Endothelial cell of umbilical vein (primary cell): ENCODE measurements around the gene CATSPER3. TPM values are rescaled to one million over a fixed set of nuclear protein-coding genes. Genes with fewer than 3 reads are reported as not detected.

ENCODE experiments used
- BruUV-seq: library from RNA; stranded (reverse); fragments of 400-500 nt; replicated peaks from 2 replicates; lab custom pipeline; 2021; lab: Mats Ljungman, UMichigan
- CTCF ChIA-PET: fragments of 300-600, 350-600 bp; sonication (Branson Sonifier 250); formaldehyde crosslinking; loops from one replicate; lab custom pipeline; 2021; ENCODE audit warnings: antibody characterized with exemption, inconsistent platforms; lab: Charles Lee
- POLR2A ChIA-PET: fragments of 300-600, 350-600 bp; sonication (Branson Sonifier 250); formaldehyde crosslinking; loops from one replicate; lab custom pipeline; 2021; ENCODE audit warnings: antibody characterized with exemption, inconsistent platforms; lab: Charles Lee
- DNase-seq: peaks from one replicate; pipeline ENCODE4 v3.0.0-alpha.2; 2011; ENCODE audit warnings: low read depth, low spot score
- FAIRE-seq: peaks from 2 replicates; lab custom pipeline; 2011; peaks lifted over from hg19 to GRCh38; lab: Jason Lieb, UNC
- H2AFZ ChIP-seq: 2 replicates; pipeline ENCODE4 v1.6.0; 2012; ENCODE audit warnings: low read depth, low read length, control low read depth, inconsistent platforms
- H3K27ac ChIP-seq: 2 replicates; pipeline ENCODE4 v1.5.1; 2011; ENCODE audit warnings: low read depth, mild to moderate bottlenecking, control low read depth, low read length, moderate library complexity; ENCODE audit not compliant: insufficient read depth
- H3K27me3 ChIP-seq, 2 experiments: 2 replicates each; pipeline versions ENCODE4 v1.6.0 to v1.6.1; 2011; ENCODE audit warnings: low read length in 2 of 2, mixed read lengths in 1 of 2; ENCODE audit not compliant: control insufficient read depth in 2 of 2, insufficient read depth in 2 of 2
- H3K36me3 ChIP-seq, 2 experiments: 2 replicates in 1 of 2; 3 replicates in 1 of 2; pipeline ENCODE4 v1.5.1; 2011; ENCODE audit warnings: low read length in 2 of 2, mild to moderate bottlenecking in 1 of 2, moderate library complexity in 1 of 2; ENCODE audit not compliant: control insufficient read depth in 2 of 2, insufficient read depth in 2 of 2; ENCODE audit errors: extremely low read depth in 1 of 2
- H3K4me1 ChIP-seq: 3 replicates; pipeline ENCODE4 v1.5.1; 2011; ENCODE audit warnings: mild to moderate bottlenecking, low read length; ENCODE audit not compliant: control insufficient read depth, insufficient read depth; ENCODE audit errors: extremely low read depth
- H3K4me2 ChIP-seq: 2 replicates; pipeline ENCODE4 v1.6.1; 2011; ENCODE audit warnings: low read length, control low read depth, mixed read lengths; ENCODE audit not compliant: insufficient read depth
- H3K4me3 ChIP-seq, 3 experiments: fragments of 200-600 bp in 1 of 3; sonication (generic), shearing (Covaris generic) in 1 of 3; replicated peaks in 1 of 3; 2 replicates each; pipeline ENCODE4 v1.5.1; 2011 to 2016; ENCODE audit warnings: control low read depth in 3 of 3, low read length in 3 of 3, mild to moderate bottlenecking in 2 of 3, inconsistent platforms in 1 of 3, low read depth in 1 of 3, moderate library complexity in 1 of 3; ENCODE audit not compliant: insufficient read depth in 1 of 3
- H3K79me2 ChIP-seq: 2 replicates; pipeline ENCODE4 v1.6.0; 2012; ENCODE audit warnings: low read length, inconsistent platforms; ENCODE audit not compliant: control insufficient read depth, insufficient read depth
- H3K9ac ChIP-seq: replicated peaks from 2 replicates; pipeline ENCODE3; 2011; ENCODE audit warnings: low read length, control low read depth; ENCODE audit not compliant: insufficient read depth; ENCODE audit errors: extremely low read depth
- H3K9me1 ChIP-seq: replicated peaks from 3 replicates; pipeline ENCODE4 v1.6.0; 2011; ENCODE audit warnings: mild to moderate bottlenecking, low read length; ENCODE audit not compliant: control insufficient read depth, insufficient read depth; ENCODE audit errors: extremely low read depth
- H3K9me3 ChIP-seq: replicated peaks from 2 replicates; pipeline ENCODE4 v1.5.1; 2012; ENCODE audit warnings: low read length, inconsistent platforms; ENCODE audit not compliant: control insufficient read depth, insufficient read depth
- H4K20me1 ChIP-seq: replicated peaks from 2 replicates; pipeline ENCODE3; 2011; ENCODE audit warnings: mild to moderate bottlenecking, low read length; ENCODE audit not compliant: control insufficient read depth, insufficient read depth; ENCODE audit errors: extremely low read depth
- EZH2 ChIP-seq: IDR thresholded peaks from 2 replicates; pipeline ENCODE4 v1.6.1; 2012; ENCODE audit warnings: borderline replicate concordance, low read depth, mild to moderate bottlenecking, moderate library complexity, low read length, inconsistent platforms; ENCODE audit not compliant: severe bottlenecking
- FOS ChIP-seq: IDR thresholded peaks from 2 replicates; pipeline ENCODE4 v1.6.1; 2011; ENCODE audit warnings: mild to moderate bottlenecking, low read length, moderate library complexity, borderline replicate concordance; ENCODE audit not compliant: insufficient read depth
- GATA2 ChIP-seq: IDR thresholded peaks from 2 replicates; pipeline ENCODE4 v1.7.0; 2011; ENCODE audit warnings: low read depth, mild to moderate bottlenecking, moderate library complexity, mixed read lengths, low read length; ENCODE audit not compliant: insufficient read length, insufficient read depth
- JUN ChIP-seq: IDR thresholded peaks from 2 replicates; pipeline ENCODE4 v1.6.1; 2011; ENCODE audit warnings: borderline replicate concordance, low read depth; ENCODE audit not compliant: insufficient read length, insufficient read depth
- MYC ChIP-seq: IDR thresholded peaks from one replicate; pipeline ENCODE4 v1.6.1; 2011; ENCODE audit warnings: mild to moderate bottlenecking, low read depth, low read length
- POLR2A ChIP-seq: IDR thresholded peaks from 2 replicates; pipeline ENCODE4 v1.6.1; 2012; ENCODE audit warnings: low read depth, mild to moderate bottlenecking, control low read depth, low read length
- POLR2AphosphoS5 ChIP-seq: IDR thresholded peaks from 2 replicates; pipeline ENCODE4 v1.6.1; 2012; ENCODE audit warnings: low read depth, mild to moderate bottlenecking, control low read depth, low read length, moderate library complexity; ENCODE audit not compliant: insufficient read depth
- dilution Hi-C: fragments of 300-500 bp; cut with MboI; formaldehyde crosslinking; loops from one replicate; pipeline ENCODE4 v1.15.0; 2019; ENCODE audit warnings: low sequenced_read_pairs; ENCODE audit not compliant: extremely low pct_ligation_motif_present
- intact Hi-C: fragments of 100-400 bp; cut with micrococcal nuclease; formaldehyde crosslinking; loops from one replicate; pipeline ENCODE4 v1.10.0; 2022
- polyA plus RNA-seq, 4 experiments: library from polyadenylated mRNA; depleted of rRNA in 3 of 4; stranded (reverse) in 3 of 4; unstranded in 1 of 4; fragments of >200 nt; gene quantifications; 2 replicates each; pipeline versions ENCODE4 v1.2.1 to v1.2.3, GENCODE V29; 2011 to 2012; ENCODE audit warnings: missing spikeins in 1 of 4
- total RNA-seq: library from RNA; stranded (reverse); gene quantifications from 2 replicates; pipeline ENCODE4 v1.2.3, GENCODE V29; 2021
- TF ChIP-seq, protein P1 (sequence below), 2 donors: IDR thresholded peaks; 1 replicate in 1 of 2; 2 replicates in 1 of 2; pipeline ENCODE4 v1.5.1; 2011; ENCODE audit warnings: low read length in 2 of 2, mild to moderate bottlenecking in 2 of 2, moderate library complexity in 2 of 2, control low read depth in 1 of 2, inconsistent platforms in 1 of 2, low read depth in 1 of 2; ENCODE audit not compliant: insufficient read depth in 1 of 2; ENCODE audit errors: extremely low read depth in 1 of 2
- TF ChIP-seq, protein P2 (sequence below): IDR thresholded peaks from 2 replicates; pipeline ENCODE4 v1.6.1; 2011; ENCODE audit not compliant: insufficient read depth, insufficient read length

Gene CATSPER3
- total and polyA plus RNA-seq, 2 donors (not counting 3 experiments of a cell fraction or from before 2014, with no cell fraction given) = 0.43 to 0.71 TPM

DNA sequence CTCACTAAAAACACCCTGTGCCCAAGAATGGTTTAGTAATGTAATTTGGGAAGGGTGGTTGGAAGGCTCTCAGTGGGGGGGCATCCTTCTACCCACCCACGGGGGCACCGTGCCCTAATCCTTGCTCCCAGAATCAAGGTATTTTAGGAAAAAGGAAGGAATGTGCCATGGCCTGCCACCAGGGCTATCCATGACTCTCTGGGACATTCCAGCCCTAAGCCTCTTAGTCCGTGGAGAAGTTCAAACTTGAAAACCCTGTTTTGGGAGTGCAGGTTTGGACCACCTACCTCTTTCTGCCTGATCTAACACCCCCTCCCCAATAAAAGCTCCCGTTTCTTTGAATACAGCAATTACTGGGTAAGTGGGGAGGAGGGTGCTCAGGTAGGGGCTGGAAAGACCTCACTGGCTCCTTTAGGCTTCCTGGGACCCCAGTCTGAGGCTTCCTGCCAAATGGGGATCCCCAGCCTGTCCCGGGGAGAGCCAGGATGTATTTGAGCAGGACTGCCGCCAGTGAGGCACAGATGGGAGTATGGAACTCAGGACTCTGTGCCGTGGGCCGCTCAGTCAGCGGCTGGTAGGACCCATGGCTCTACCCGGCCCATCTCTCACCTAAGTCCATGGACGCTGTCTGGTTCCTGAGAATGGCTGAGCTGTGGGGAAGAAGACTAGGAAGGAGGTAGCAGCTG, 70.0 kb downstream of the CATSPER3 start:
- H3K9me1 ChIP-seq = no peaks in the 10 kb centered on the region
- no peaks in the 10 kb centered on the region for H3K79me2 ChIP-seq
- H3K4me1 ChIP-seq = peaks cover 5% of the 10 kb centered on the region
- DNase-seq (no peak), FAIRE-seq (no peak)
- POLR2A ChIA-PET = no interaction called here
- H4K20me1 ChIP-seq = no peaks in the 10 kb centered on the region
- no peak overlapping the region for H3K9ac ChIP-seq
- CTCF ChIA-PET = interaction anchor here (1.2 kb wide), 1 partner anchor 153 kb away, joined by 3 read pairs; no protein-coding TSS in a partner anchor
- H3K27me3 ChIP-seq = peaks cover 86 to 95% of the 10 kb centered on the region in 2 experiments
- no TSS peak for BruUV-seq
- dilution Hi-C loops = no loop called here
- no peak overlapping the region for H2AFZ ChIP-seq
- TF ChIP-seq, protein P1, sequence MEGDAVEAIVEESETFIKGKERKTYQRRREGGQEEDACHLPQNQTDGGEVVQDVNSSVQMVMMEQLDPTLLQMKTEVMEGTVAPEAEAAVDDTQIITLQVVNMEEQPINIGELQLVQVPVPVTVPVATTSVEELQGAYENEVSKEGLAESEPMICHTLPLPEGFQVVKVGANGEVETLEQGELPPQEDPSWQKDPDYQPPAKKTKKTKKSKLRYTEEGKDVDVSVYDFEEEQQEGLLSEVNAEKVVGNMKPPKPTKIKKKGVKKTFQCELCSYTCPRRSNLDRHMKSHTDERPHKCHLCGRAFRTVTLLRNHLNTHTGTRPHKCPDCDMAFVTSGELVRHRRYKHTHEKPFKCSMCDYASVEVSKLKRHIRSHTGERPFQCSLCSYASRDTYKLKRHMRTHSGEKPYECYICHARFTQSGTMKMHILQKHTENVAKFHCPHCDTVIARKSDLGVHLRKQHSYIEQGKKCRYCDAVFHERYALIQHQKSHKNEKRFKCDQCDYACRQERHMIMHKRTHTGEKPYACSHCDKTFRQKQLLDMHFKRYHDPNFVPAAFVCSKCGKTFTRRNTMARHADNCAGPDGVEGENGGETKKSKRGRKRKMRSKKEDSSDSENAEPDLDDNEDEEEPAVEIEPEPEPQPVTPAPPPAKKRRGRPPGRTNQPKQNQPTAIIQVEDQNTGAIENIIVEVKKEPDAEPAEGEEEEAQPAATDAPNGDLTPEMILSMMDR (IDR thresholded peaks at IDR 0.05; ENCODE audit: extremely low read depth in 1 of 2, insufficient read depth in 1 of 2, low read depth in 1 of 2, low read length in 2 of 2) = no peak
- TF ChIP-seq POLR2A (no peak), JUN (no peak), GATA2 (no peak), EZH2 (no peak), MYC (no peak), FOS (no peak), POLR2AphosphoS5 (no peak)
- TF ChIP-seq, protein P2, sequence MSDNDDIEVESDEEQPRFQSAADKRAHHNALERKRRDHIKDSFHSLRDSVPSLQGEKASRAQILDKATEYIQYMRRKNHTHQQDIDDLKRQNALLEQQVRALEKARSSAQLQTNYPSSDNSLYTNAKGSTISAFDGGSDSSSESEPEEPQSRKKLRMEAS = no peak
- H3K4me3 ChIP-seq = no peak overlapping the region
- intact Hi-C loops = no loop called here
- H3K4me2 ChIP-seq = no peak overlapping the region
- no peaks in the 10 kb centered on the region for H3K36me3 ChIP-seq
- H3K9me3 ChIP-seq = no peaks in the 10 kb centered on the region
- no peak overlapping the region for H3K27ac ChIP-seq
